IMR-90 (cell line): ENCODE data around the gene PRMT7.
A peak's percentile ranks its signal among the peaks of the same experiment; 100 is the strongest.

ENCODE experiments used
- BHLHE40 ChIP-seq: fragments of 150-350 bp; IDR thresholded peaks from 2 replicates; pipeline ENCODE4 v1.6.1; 2016; ENCODE audit warnings: mild to moderate bottlenecking, low read depth, low read length
- CTCF ChIP-seq: conservative IDR thresholded peaks from 2 replicates; pipeline ENCODE4 v1.5.1; 2012; ENCODE audit warnings: mild to moderate bottlenecking, low read depth, low read length, improper control_type of control experiment
- ELK1 ChIP-seq: fragments of 150-350 bp; IDR thresholded peaks from 2 replicates; pipeline ENCODE4 v1.6.1; 2016; ENCODE audit warnings: low read depth, mild to moderate bottlenecking, low read length, moderate library complexity, borderline replicate concordance
- FOS ChIP-seq: fragments of 150-350 bp; IDR thresholded peaks from 2 replicates; pipeline ENCODE4 v1.6.1; 2016; ENCODE audit warnings: low read depth, low read length
- MXI1 ChIP-seq: IDR thresholded peaks from 2 replicates; pipeline ENCODE4 v1.6.1; 2012; ENCODE audit warnings: low read depth, mild to moderate bottlenecking, low read length, moderate library complexity, borderline replicate concordance
- POLR2A ChIP-seq: IDR thresholded peaks from 2 replicates; pipeline ENCODE4 v1.6.1; 2012; ENCODE audit warnings: mild to moderate bottlenecking, low read depth, low read length
- RAD21 ChIP-seq: IDR thresholded peaks from 2 replicates; pipeline ENCODE4 v1.6.1; 2012; ENCODE audit warnings: low read length, improper control_type of control experiment

GRCh38 chr16:68396481-68396880 is 85.7 kb downstream of the PRMT7 start:
- peak; percentile 75 for TF ChIP-seq CTCF
- no peak for TF ChIP-seq FOS
- TF ChIP-seq ELK1: no peak
- peak; percentile 70 for TF ChIP-seq RAD21
- TF ChIP-seq POLR2A: no peak
- no peak for TF ChIP-seq BHLHE40
- no peak for TF ChIP-seq MXI1
